Neural progenitor cell (in vitro differentiated cells): ENCODE results near the gene TMEM198. TPM values are rescaled to one million over a fixed set of nuclear protein-coding genes. Genes with fewer than 3 reads are reported as not detected.

ENCODE experiments used
- DNase-seq: peaks from one replicate; pipeline ENCODE4 v3.0.0-alpha.2; 2016; ENCODE audit warnings: low spot score
- H2AFZ ChIP-seq: fragments of 200-600 bp; sonication (generic); replicated peaks from 2 replicates; pipeline ENCODE4 v1.6.1; 2016; ENCODE audit warnings: antibody characterized with exemption
- H3F3A ChIP-seq: fragments of 200-600 bp; sonication (generic); 2 replicates; pipeline ENCODE4 v1.6.1; 2016; ENCODE audit warnings: antibody characterized with exemption, low read depth
- H3K27ac ChIP-seq: fragments of 200-600 bp; sonication (generic); 2 replicates; pipeline ENCODE4 v1.5.1; 2016; ENCODE audit warnings: mild to moderate bottlenecking
- H3K27me3 ChIP-seq: fragments of 200-600 bp; sonication (generic); 2 replicates; pipeline ENCODE4 v1.6.1; 2016; ENCODE audit warnings: mild to moderate bottlenecking, moderate library complexity
- H3K36me3 ChIP-seq: fragments of 200-600 bp; sonication (generic); 2 replicates; pipeline ENCODE4 v1.5.1; 2016
- H3K4me1 ChIP-seq: fragments of 200-600 bp; sonication (generic); 2 replicates; pipeline ENCODE4 v1.6.1; 2016; ENCODE audit warnings: mixed run types
- H3K4me2 ChIP-seq: fragments of 200-600 bp; sonication (generic); 2 replicates; pipeline ENCODE4 v1.6.1; 2016
- H3K4me3 ChIP-seq: fragments of 200-600 bp; sonication (generic); 2 replicates; pipeline ENCODE4 v1.5.1; 2016
- H3K79me2 ChIP-seq: fragments of 200-600 bp; sonication (generic); 2 replicates; pipeline ENCODE4 v1.6.1; 2016; ENCODE audit warnings: low read depth
- H3K9ac ChIP-seq: fragments of 200-600 bp; sonication (generic); 2 replicates; pipeline ENCODE4 v1.6.1; 2016
- H3K9me3 ChIP-seq: fragments of 200-600 bp; sonication (generic); 2 replicates; pipeline ENCODE4 v1.5.1; 2016; ENCODE audit warnings: low read depth
- H4K20me1 ChIP-seq: fragments of 200-600 bp; sonication (generic); 2 replicates; pipeline ENCODE4 v1.6.1; 2016; ENCODE audit warnings: low read depth
- H3K27ac Mint-ChIP-seq: 3 replicates; pipeline ENCODE4 v1.8.0; 2021; ENCODE audit warnings: mixed read lengths
- H3K27me3 Mint-ChIP-seq: 2 replicates; pipeline ENCODE4 v1.8.0; 2022; ENCODE audit warnings: low read depth, mild to moderate bottlenecking, inconsistent platforms, moderate library complexity, mixed read lengths; ENCODE audit not compliant: insufficient read depth
- H3K36me3 Mint-ChIP-seq: 3 replicates; pipeline ENCODE4 v1.8.0; 2021; ENCODE audit warnings: mixed read lengths
- H3K4me1 Mint-ChIP-seq: 3 replicates; pipeline ENCODE4 v1.8.0; 2021; ENCODE audit warnings: mixed read lengths
- H3K4me3 Mint-ChIP-seq: 3 replicates; pipeline ENCODE4 v1.8.0; 2021; ENCODE audit warnings: mild to moderate bottlenecking, moderate library complexity, mixed read lengths
- H3K9me3 Mint-ChIP-seq: 3 replicates; pipeline ENCODE4 v1.8.0; 2020; ENCODE audit warnings: mixed read lengths
- CTCF ChIP-seq: fragments of 200-600 bp; sonication (generic); IDR thresholded peaks from 2 replicates; pipeline ENCODE4 v1.5.1; 2017; ENCODE audit warnings: antibody characterized with exemption, mild to moderate bottlenecking
- EZH2 ChIP-seq: fragments of 200-600 bp; sonication (generic); IDR thresholded peaks from 2 replicates; pipeline ENCODE4 v1.6.1; 2017; ENCODE audit warnings: antibody characterized with exemption, mild to moderate bottlenecking, moderate library complexity
- EZH2phosphoT487 ChIP-seq: fragments of 200-600 bp; sonication (generic); IDR thresholded peaks from 2 replicates; pipeline ENCODE4 v1.6.1; 2017; ENCODE audit warnings: antibody characterized with exemption
- total RNA-seq: library from RNA; depleted of rRNA; stranded (reverse); fragments of >200 nt; gene quantifications from 2 replicates; pipeline ENCODE4 v1.2.3, GENCODE V29; 2015; ENCODE audit warnings: low replicate concordance

The TMEM198 gene
- total RNA-seq, 1 donor from 2014 or later: 0.79 TPM

- H3K4me1 Mint-ChIP-seq: peaks cover 11% of the 10 kb centered on the region
- H3K36me3 Mint-ChIP-seq: peaks cover 15% of the 10 kb centered on the region
- TF ChIP-seq EZH2 (no peak), CTCF (no peak), EZH2phosphoT487 (no peak)
- Histone ChIP-seq H3K4me3 (no peak overlapping the region), H4K20me1 (peaks cover 12% of the 10 kb centered on the region), H3K79me2 (no peaks in the 10 kb centered on the region), H3K27ac (no peak overlapping the region), H3K4me2 (no peak overlapping the region), H3F3A (peaks cover 5% of the 10 kb centered on the region), H3K9me3 (no peaks in the 10 kb centered on the region), H3K4me1 (no peaks in the 10 kb centered on the region), H2AFZ (no peak overlapping the region), H3K9ac (no peak overlapping the region), H3K36me3 (no peaks in the 10 kb centered on the region), H3K27me3 (peaks cover 12% of the 10 kb centered on the region)
- peaks cover 16% of the 10 kb centered on the region for H3K27me3 Mint-ChIP-seq
- no peaks in the 10 kb centered on the region for H3K9me3 Mint-ChIP-seq
- peak overlapping the region; percentile 18 for H3K4me3 Mint-ChIP-seq
- no peak overlapping the region for H3K27ac Mint-ChIP-seq
- no peak for DNase-seq
These were observed 14.3 kb downstream of the TMEM198 start for GRCh38 chr2:219557791-219558785.

GRCh38 chr2:219559156-219559915 is 15.5 kb downstream of the TMEM198 start:
- peaks cover 13% of the 10 kb centered on the region for H4K20me1 ChIP-seq
- H3K4me3 ChIP-seq: no peak overlapping the region
- Mint-ChIP-seq H3K27me3 (peaks cover 7% of the 10 kb centered on the region), H3K4me1 (peaks cover 9% of the 10 kb centered on the region), H3K4me3 (no peak overlapping the region), H3K27ac (no peak overlapping the region), H3K36me3 (peaks cover 19% of the 10 kb centered on the region), H3K9me3 (no peaks in the 10 kb centered on the region)
- H2AFZ ChIP-seq: no peak overlapping the region
- H3F3A ChIP-seq: peaks cover 5% of the 10 kb centered on the region
- no peaks in the 10 kb centered on the region for H3K36me3 ChIP-seq
- no peak overlapping the region for H3K9ac ChIP-seq
- no peaks in the 10 kb centered on the region for H3K27me3 ChIP-seq
- H3K27ac ChIP-seq: no peak overlapping the region
- H3K79me2 ChIP-seq: no peaks in the 10 kb centered on the region
- no peaks in the 10 kb centered on the region for H3K4me1 ChIP-seq
- TF ChIP-seq EZH2: no peak
- TF ChIP-seq CTCF: no peak
- no peak for TF ChIP-seq EZH2phosphoT487
- DNase-seq: no peak
- no peak overlapping the region for H3K4me2 ChIP-seq
- H3K9me3 ChIP-seq: no peaks in the 10 kb centered on the region

GRCh38 chr2:219560037-219560892 is 16.4 kb downstream of the TMEM198 start:
- peak; percentile 81 for TF ChIP-seq CTCF
- TF ChIP-seq EZH2phosphoT487: no peak
- DNase-seq: no peak
- H3K4me2 ChIP-seq: no peak overlapping the region
- no peak overlapping the region for H2AFZ ChIP-seq
- H3K27ac ChIP-seq: no peak overlapping the region
- no peaks in the 10 kb centered on the region for H3K27me3 ChIP-seq
- H3F3A ChIP-seq: peaks cover 5% of the 10 kb centered on the region
- H3K9me3 ChIP-seq: no peaks in the 10 kb centered on the region
- no peak overlapping the region for H3K4me3 ChIP-seq
- peaks cover 7% of the 10 kb centered on the region for H3K27me3 Mint-ChIP-seq
- no peak overlapping the region for H3K27ac Mint-ChIP-seq
- peaks cover 13% of the 10 kb centered on the region for H4K20me1 ChIP-seq
- H3K4me3 Mint-ChIP-seq: no peak overlapping the region
- peaks cover 9% of the 10 kb centered on the region for H3K4me1 Mint-ChIP-seq
- no peaks in the 10 kb centered on the region for H3K4me1 ChIP-seq
- H3K9me3 Mint-ChIP-seq: peaks cover 2% of the 10 kb centered on the region
- peaks cover 23% of the 10 kb centered on the region for H3K36me3 Mint-ChIP-seq
- no peaks in the 10 kb centered on the region for H3K79me2 ChIP-seq
- no peak overlapping the region for H3K9ac ChIP-seq
- H3K36me3 ChIP-seq: no peaks in the 10 kb centered on the region
